ENCODE measurements around the gene PDE6B.

The PDE6B gene

GRCh38 chr4:601612-602558, 23.5 kb upstream of the PDE6B start:
- no peak for DNase-seq

- no peak for DNase-seq
Measured at GRCh38 chr4:602559-602942, 22.8 kb upstream of the PDE6B start.

- DNase-seq, result no peak
Measured at GRCh38 chr4:604131-604530, 21.2 kb upstream of the PDE6B start.

GRCh38 chr4:605702-606425, 19.5 kb upstream of the PDE6B start:
- no peak for DNase-seq

- DNase-seq, result no peak
Measured at GRCh38 chr4:608236-608635, 17.1 kb upstream of the PDE6B start.

- no peak for DNase-seq
Measured at GRCh38 chr4:609400-610050, 15.8 kb upstream of the PDE6B start.

- DNase-seq, result no peak
Measured at GRCh38 chr4:610411-611261, 14.7 kb upstream of the PDE6B start.

- no peak for DNase-seq
Measured at GRCh38 chr4:612052-612748, 13.2 kb upstream of the PDE6B start.

- DNase-seq, result no peak
Measured at GRCh38 chr4:612749-613125, 12.6 kb upstream of the PDE6B start.

GRCh38 chr4:613126-613525, 12.2 kb upstream of the PDE6B start:
- DNase-seq, result no peak

- no peak for DNase-seq
Measured at GRCh38 chr4:616091-616490, 9.3 kb upstream of the PDE6B start.

- no peak for DNase-seq
Measured at GRCh38 chr4:616911-617643, 8.3 kb upstream of the PDE6B start.

- DNase-seq, result no peak
Measured at GRCh38 chr4:617644-618641, 7.4 kb upstream of the PDE6B start.

GRCh38 chr4:620201-620600, 5.2 kb upstream of the PDE6B start:
- no peak for DNase-seq

- DNase-seq, result no peak
Measured at GRCh38 chr4:620851-621261, 4.5 kb upstream of the PDE6B start.

- no peak for DNase-seq
Measured at GRCh38 chr4:621296-622070, 3.9 kb upstream of the PDE6B start.

GRCh38 chr4:622071-622995, 3.0 kb upstream of the PDE6B start:
- no peak for DNase-seq

Data from fibroblast of skin of right quadriceps (primary cell).